Measurements from ENCODE around the gene ASB13.

DNA sequence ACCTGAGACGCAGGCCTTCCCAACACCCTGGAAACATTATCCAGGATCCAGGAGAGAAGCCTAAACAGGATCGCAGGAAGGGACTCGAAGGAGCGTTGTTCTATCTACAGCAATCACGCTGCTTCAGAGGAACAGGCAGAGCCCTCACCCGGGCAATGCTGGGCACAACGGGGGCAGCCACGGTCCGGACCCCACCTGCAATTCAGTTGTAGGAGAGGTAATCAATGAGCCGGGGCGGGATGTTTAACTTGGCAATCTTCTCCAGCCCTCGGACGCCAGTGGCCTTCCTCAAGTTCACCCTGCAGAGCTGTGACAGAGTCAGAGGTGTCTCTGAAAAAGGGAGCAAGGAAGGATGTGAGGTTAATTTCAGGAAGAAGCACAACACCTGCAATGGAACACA lies 25.9 kb downstream of the ASB13 start:
- no peak for TF ChIP-seq EZH2phosphoT487 (IDR thresholded peaks at IDR 0.05; ENCODE audit: low read depth, severe bottlenecking, unreplicated experiment)
- TF ChIP-seq, protein P1, sequence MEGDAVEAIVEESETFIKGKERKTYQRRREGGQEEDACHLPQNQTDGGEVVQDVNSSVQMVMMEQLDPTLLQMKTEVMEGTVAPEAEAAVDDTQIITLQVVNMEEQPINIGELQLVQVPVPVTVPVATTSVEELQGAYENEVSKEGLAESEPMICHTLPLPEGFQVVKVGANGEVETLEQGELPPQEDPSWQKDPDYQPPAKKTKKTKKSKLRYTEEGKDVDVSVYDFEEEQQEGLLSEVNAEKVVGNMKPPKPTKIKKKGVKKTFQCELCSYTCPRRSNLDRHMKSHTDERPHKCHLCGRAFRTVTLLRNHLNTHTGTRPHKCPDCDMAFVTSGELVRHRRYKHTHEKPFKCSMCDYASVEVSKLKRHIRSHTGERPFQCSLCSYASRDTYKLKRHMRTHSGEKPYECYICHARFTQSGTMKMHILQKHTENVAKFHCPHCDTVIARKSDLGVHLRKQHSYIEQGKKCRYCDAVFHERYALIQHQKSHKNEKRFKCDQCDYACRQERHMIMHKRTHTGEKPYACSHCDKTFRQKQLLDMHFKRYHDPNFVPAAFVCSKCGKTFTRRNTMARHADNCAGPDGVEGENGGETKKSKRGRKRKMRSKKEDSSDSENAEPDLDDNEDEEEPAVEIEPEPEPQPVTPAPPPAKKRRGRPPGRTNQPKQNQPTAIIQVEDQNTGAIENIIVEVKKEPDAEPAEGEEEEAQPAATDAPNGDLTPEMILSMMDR (IDR thresholded peaks at IDR 0.05; ENCODE audit: poor library complexity) = no peak
- no peak for TF ChIP-seq EZH2 (IDR thresholded peaks at IDR 0.05; ENCODE audit: borderline replicate concordance)
